ENCODE results near the gene NBL1.
"Not testable (repeated sequence)": the region's sequence is repeated elsewhere in the genome, so short reads cannot be mapped to it uniquely, and the experiment has no call there.

GRCh38 chr1:19636749-19637148 lies 7.4 kb upstream of the NBL1 start:
- TF ChIP-seq, protein P1, sequence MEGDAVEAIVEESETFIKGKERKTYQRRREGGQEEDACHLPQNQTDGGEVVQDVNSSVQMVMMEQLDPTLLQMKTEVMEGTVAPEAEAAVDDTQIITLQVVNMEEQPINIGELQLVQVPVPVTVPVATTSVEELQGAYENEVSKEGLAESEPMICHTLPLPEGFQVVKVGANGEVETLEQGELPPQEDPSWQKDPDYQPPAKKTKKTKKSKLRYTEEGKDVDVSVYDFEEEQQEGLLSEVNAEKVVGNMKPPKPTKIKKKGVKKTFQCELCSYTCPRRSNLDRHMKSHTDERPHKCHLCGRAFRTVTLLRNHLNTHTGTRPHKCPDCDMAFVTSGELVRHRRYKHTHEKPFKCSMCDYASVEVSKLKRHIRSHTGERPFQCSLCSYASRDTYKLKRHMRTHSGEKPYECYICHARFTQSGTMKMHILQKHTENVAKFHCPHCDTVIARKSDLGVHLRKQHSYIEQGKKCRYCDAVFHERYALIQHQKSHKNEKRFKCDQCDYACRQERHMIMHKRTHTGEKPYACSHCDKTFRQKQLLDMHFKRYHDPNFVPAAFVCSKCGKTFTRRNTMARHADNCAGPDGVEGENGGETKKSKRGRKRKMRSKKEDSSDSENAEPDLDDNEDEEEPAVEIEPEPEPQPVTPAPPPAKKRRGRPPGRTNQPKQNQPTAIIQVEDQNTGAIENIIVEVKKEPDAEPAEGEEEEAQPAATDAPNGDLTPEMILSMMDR (IDR thresholded peaks at IDR 0.05; ENCODE audit: low read depth, low read length): not testable (repeated sequence)
- TF ChIP-seq POLR2A (IDR thresholded peaks at IDR 0.05; ENCODE audit: extremely low read depth, insufficient read length); MAX (IDR thresholded peaks at IDR 0.05; ENCODE audit: low read depth, low read length); MYC (IDR thresholded peaks at IDR 0.05; ENCODE audit: low read depth, low read length): not testable (repeated sequence)

All from NB4 (cell line).